Duodenal mucosa (tissue), 2 donors: ENCODE data around the gene PGK2.

ENCODE experiments used
- H3K27ac ChIP-seq: one replicate; pipeline ENCODE4 v1.7.0; 2013; ENCODE audit warnings: low read depth, low read length
- H3K27me3 ChIP-seq, 2 donors: one replicate each; pipeline ENCODE4 v1.7.0; 2013; ENCODE audit warnings: low read length in 2 of 2, control low read depth in 1 of 2; ENCODE audit not compliant: insufficient read depth in 2 of 2, control insufficient read depth in 1 of 2
- H3K36me3 ChIP-seq, 2 donors: one replicate each; pipeline ENCODE4 v1.7.0; 2013; ENCODE audit warnings: low read length in 2 of 2, control low read depth in 1 of 2; ENCODE audit not compliant: insufficient read depth in 2 of 2, control insufficient read depth in 1 of 2
- H3K4me1 ChIP-seq, 2 donors: one replicate each; pipeline ENCODE4 v1.7.0; 2013; ENCODE audit warnings: low read length in 2 of 2, control low read depth in 1 of 2; ENCODE audit not compliant: insufficient read depth in 2 of 2, control insufficient read depth in 1 of 2
- H3K4me3 ChIP-seq, 2 donors: one replicate each; pipeline ENCODE4 v1.7.0; 2013; ENCODE audit warnings: low read length in 2 of 2, low read depth in 1 of 2
- H3K9ac ChIP-seq, 2 donors: one replicate each; pipeline ENCODE4 v1.7.0; 2013; ENCODE audit warnings: low read length in 2 of 2, low read depth in 1 of 2
- H3K9me3 ChIP-seq, 2 donors: one replicate each; pipeline ENCODE4 v1.7.0; 2013; ENCODE audit warnings: low read length in 2 of 2, control low read depth in 1 of 2; ENCODE audit not compliant: control insufficient read depth in 1 of 2

The PGK2 gene

GRCh38 chr6:49787176-49787575 lies at the start of gene PGK2:
Gene PGK2 (minus strand): TSS chr6:49787285. CDS start chr6:49787187, 98 bp downstream.
- Histone ChIP-seq H3K27me3 (no peaks in the 10 kb centered on the region), H3K36me3 (no peaks in the 10 kb centered on the region), H3K27ac (no peak within 1 kb of the TSS), H3K4me1 (no peaks in the 10 kb centered on the region), H3K4me3 (no peak within 1 kb of the TSS), H3K9ac (no peak within 1 kb of the TSS), H3K9me3 (no peaks in the 10 kb centered on the region)

- H3K9ac ChIP-seq, result no peak overlapping the region
- H3K27me3 ChIP-seq, result no peaks in the 10 kb centered on the region
- no peak overlapping the region for H3K27ac ChIP-seq
- no peaks in the 10 kb centered on the region for H3K36me3 ChIP-seq
- no peaks in the 10 kb centered on the region for H3K4me1 ChIP-seq
- no peak overlapping the region for H3K4me3 ChIP-seq
- no peaks in the 10 kb centered on the region for H3K9me3 ChIP-seq
These were observed 48.1 kb upstream of the PGK2 start for GRCh38 chr6:49835140-49835539.

GRCh38 chr6:49833386-49833785 lies 46.3 kb upstream of the PGK2 start:
- no peaks in the 10 kb centered on the region for H3K9me3 ChIP-seq
- no peaks in the 10 kb centered on the region for H3K36me3 ChIP-seq

GRCh38 chr6:49826743-49827406 lies 39.8 kb upstream of the PGK2 start:
- Histone ChIP-seq H3K4me3 (peak overlapping the region; percentile 44 to 61), H3K9ac (no peak overlapping the region), H3K27me3 (no peaks in the 10 kb centered on the region), H3K9me3 (no peaks in the 10 kb centered on the region), H3K27ac (no peak overlapping the region), H3K36me3 (no peaks in the 10 kb centered on the region), H3K4me1 (peaks cover 0 to 3% of the 10 kb centered on the region in 2 donors)

More at GRCh38 chr6:49833386-49833785, 46.3 kb upstream of the PGK2 start:
- Histone ChIP-seq H3K4me1 (no peaks in the 10 kb centered on the region), H3K27ac (no peak overlapping the region), H3K9ac (no peak overlapping the region), H3K4me3 (no peak overlapping the region), H3K27me3 (no peaks in the 10 kb centered on the region)

GRCh38 chr6:49815166-49815565 lies 28.1 kb upstream of the PGK2 start:
- H3K27me3 ChIP-seq, result no peaks in the 10 kb centered on the region
- no peak overlapping the region for H3K27ac ChIP-seq
- no peak overlapping the region for H3K9ac ChIP-seq
- H3K4me3 ChIP-seq, result no peak overlapping the region
- H3K4me1 ChIP-seq, result no peaks in the 10 kb centered on the region
- H3K9me3 ChIP-seq, result no peaks in the 10 kb centered on the region
- H3K36me3 ChIP-seq, result no peaks in the 10 kb centered on the region

GRCh38 chr6:49813248-49813647 lies 26.2 kb upstream of the PGK2 start:
- H3K9me3 ChIP-seq, result no peaks in the 10 kb centered on the region
- no peaks in the 10 kb centered on the region for H3K36me3 ChIP-seq
- H3K9ac ChIP-seq, result no peak overlapping the region
- H3K27ac ChIP-seq, result no peak overlapping the region
- no peaks in the 10 kb centered on the region for H3K4me1 ChIP-seq
- no peaks in the 10 kb centered on the region for H3K27me3 ChIP-seq
- H3K4me3 ChIP-seq, result no peak overlapping the region

- H3K27me3 ChIP-seq, result no peaks in the 10 kb centered on the region
- H3K4me1 ChIP-seq, result no peaks in the 10 kb centered on the region
- no peak overlapping the region for H3K9ac ChIP-seq
- H3K36me3 ChIP-seq, result no peaks in the 10 kb centered on the region
- H3K9me3 ChIP-seq, result no peaks in the 10 kb centered on the region
- H3K4me3 ChIP-seq, result no peak overlapping the region
- H3K27ac ChIP-seq, result no peak overlapping the region
These were observed 19.1 kb upstream of the PGK2 start for GRCh38 chr6:49806145-49806544.

GRCh38 chr6:49805246-49805645 lies 18.2 kb upstream of the PGK2 start:
- Histone ChIP-seq H3K4me3 (no peak overlapping the region), H3K27me3 (no peaks in the 10 kb centered on the region), H3K27ac (no peak overlapping the region), H3K9me3 (no peaks in the 10 kb centered on the region), H3K9ac (no peak overlapping the region), H3K36me3 (no peaks in the 10 kb centered on the region), H3K4me1 (no peaks in the 10 kb centered on the region)

- Histone ChIP-seq H3K27me3 (no peaks in the 10 kb centered on the region), H3K27ac (no peak overlapping the region), H3K9ac (no peak overlapping the region), H3K4me1 (no peaks in the 10 kb centered on the region), H3K9me3 (no peaks in the 10 kb centered on the region), H3K4me3 (no peak overlapping the region), H3K36me3 (no peaks in the 10 kb centered on the region)
These were observed 14.4 kb upstream of the PGK2 start for GRCh38 chr6:49801525-49801924.

GRCh38 chr6:49799090-49799489 lies 12.0 kb upstream of the PGK2 start:
- Histone ChIP-seq H3K4me3 (no peak overlapping the region), H3K9ac (no peak overlapping the region), H3K36me3 (no peaks in the 10 kb centered on the region), H3K9me3 (no peaks in the 10 kb centered on the region), H3K27ac (no peak overlapping the region), H3K27me3 (no peaks in the 10 kb centered on the region), H3K4me1 (no peaks in the 10 kb centered on the region)
